Rectal smooth muscle tissue (tissue), 1 donor: ENCODE measurements around the gene CAMKV.

Experiments
- H3K27ac ChIP-seq: one replicate; pipeline ENCODE4 v1.7.0; 2013; ENCODE audit warnings: low read depth, low read length, inconsistent platforms
- H3K27me3 ChIP-seq: one replicate; pipeline ENCODE4 v1.7.0; 2013; ENCODE audit warnings: low read length; ENCODE audit not compliant: control insufficient read depth, insufficient read depth
- H3K36me3 ChIP-seq: one replicate; pipeline ENCODE4 v1.7.0; 2013; ENCODE audit warnings: low read length; ENCODE audit not compliant: control insufficient read depth, insufficient read depth
- H3K4me1 ChIP-seq: one replicate; pipeline ENCODE4 v1.7.0; 2013; ENCODE audit warnings: low read length; ENCODE audit not compliant: control insufficient read depth, insufficient read depth
- H3K4me3 ChIP-seq: one replicate; pipeline ENCODE4 v1.7.0; 2013; ENCODE audit warnings: low read length
- H3K9ac ChIP-seq: one replicate; pipeline ENCODE4 v1.7.0; 2013; ENCODE audit warnings: low read length

CAMKV gene

DNA sequence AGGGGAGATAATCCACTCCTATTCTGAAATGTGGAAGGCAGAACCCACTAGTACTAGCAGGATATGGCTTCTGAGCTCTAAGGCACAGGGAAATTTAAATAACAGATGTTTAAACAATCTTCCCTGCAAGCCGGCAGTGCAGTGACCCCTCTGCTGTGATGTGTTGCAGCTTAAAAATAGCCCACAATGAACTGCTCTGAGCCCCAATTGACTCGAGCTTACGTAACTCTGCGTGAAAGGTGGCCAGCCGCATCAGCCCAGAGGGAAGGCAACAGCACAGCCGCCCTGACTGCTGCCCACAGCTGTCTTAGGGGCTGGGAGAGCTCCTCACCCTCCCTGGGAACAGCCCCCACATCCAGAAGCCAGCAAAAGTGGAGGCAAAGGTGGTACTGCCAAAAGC is 12.5 kb upstream of the CAMKV start:
- Histone ChIP-seq H3K4me3 (no peak overlapping the region), H3K4me1 (no peaks in the 10 kb centered on the region), H3K27ac (no peak overlapping the region), H3K27me3 (no peaks in the 10 kb centered on the region), H3K36me3 (no peaks in the 10 kb centered on the region), H3K9ac (no peak overlapping the region)

DNA sequence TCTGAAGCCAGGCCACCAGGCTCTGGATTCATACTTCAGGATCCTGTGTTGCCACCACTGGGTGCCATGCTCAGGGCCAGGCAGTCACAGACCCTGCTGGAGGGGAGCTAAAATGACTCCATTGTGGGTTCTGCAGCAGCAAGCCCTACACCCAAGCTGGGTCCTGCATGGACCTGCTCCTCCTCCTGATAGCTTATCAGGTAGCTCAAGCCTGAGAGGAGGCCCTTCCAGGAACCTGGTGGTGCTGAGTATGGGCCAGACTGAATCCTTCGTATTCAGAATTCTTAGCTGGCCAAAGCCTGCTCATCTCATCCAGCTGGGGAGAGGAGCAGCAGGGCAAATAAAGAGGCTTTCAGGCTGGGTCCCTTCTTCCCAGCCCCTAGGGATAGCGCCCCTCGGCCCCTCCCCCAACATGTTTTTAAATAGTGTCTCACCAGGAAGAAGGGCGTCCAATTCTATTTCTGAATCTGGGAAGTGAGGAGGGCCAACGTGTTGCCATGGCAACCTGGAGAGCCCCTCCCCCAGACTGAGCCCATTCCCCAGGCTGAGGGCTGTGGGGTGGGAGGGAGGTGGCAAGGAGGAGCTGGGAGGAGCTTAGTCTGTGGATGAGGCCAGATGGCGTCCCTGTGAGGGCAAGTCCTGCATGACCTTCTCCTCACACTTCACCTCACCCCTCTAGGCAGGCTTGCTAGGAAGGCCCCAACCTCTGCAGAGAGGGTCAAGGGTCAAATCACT is 11.0 kb upstream of the CAMKV start:
- H3K9ac ChIP-seq: no peak overlapping the region
- H3K27ac ChIP-seq: no peak overlapping the region
- H3K27me3 ChIP-seq: no peaks in the 10 kb centered on the region
- no peaks in the 10 kb centered on the region for H3K4me1 ChIP-seq
- H3K4me3 ChIP-seq: no peak overlapping the region
- no peaks in the 10 kb centered on the region for H3K36me3 ChIP-seq

DNA sequence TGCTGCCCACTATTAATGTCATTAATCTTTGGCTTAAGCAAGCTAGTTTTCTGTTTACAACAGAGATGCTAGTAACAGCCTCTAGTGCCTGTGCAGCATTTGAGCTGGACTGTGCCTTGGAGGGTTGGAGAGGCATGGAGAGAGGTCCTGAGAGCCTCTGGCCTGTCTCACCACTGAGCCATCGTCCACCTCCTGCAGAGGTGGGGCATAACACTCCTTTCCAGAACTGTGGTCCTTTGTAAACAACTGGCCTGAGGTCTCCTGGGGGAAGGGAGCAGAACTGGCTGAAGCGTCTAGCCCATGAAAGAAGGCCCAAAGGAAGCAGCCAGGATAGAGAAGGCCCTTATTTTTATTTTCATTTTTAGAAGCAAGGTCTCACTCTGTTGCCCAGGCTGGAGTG is 10.0 kb upstream of the CAMKV start:
- no peaks in the 10 kb centered on the region for H3K36me3 ChIP-seq
- H3K4me1 ChIP-seq: no peaks in the 10 kb centered on the region
- H3K27me3 ChIP-seq: no peaks in the 10 kb centered on the region
- H3K27ac ChIP-seq: no peak overlapping the region
- no peak overlapping the region for H3K4me3 ChIP-seq
- H3K9ac ChIP-seq: no peak overlapping the region

DNA sequence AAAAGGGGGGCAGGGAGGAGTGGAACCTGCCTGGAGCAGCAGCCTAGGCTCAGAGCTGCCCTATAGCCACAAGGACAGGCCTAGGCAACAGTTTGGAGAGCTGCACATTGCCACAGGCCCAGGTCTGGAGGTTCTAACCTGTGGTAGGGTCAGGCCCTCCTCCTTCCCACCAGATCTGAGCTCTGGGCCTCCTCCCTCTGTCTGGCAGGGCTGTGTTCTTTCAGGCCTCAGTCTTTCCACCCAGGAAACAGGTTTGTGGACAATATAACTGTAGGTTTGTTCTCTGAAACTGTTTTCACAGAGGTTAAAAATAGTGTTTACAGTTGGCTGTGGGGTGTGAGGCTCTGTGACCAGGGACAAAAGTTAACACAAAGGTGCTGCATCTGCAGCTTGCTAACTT is 9.0 kb upstream of the CAMKV start:
- Histone ChIP-seq H3K9ac (no peak overlapping the region), H3K36me3 (no peaks in the 10 kb centered on the region), H3K27ac (no peak overlapping the region), H3K4me1 (no peaks in the 10 kb centered on the region), H3K4me3 (no peak overlapping the region), H3K27me3 (no peaks in the 10 kb centered on the region)

DNA sequence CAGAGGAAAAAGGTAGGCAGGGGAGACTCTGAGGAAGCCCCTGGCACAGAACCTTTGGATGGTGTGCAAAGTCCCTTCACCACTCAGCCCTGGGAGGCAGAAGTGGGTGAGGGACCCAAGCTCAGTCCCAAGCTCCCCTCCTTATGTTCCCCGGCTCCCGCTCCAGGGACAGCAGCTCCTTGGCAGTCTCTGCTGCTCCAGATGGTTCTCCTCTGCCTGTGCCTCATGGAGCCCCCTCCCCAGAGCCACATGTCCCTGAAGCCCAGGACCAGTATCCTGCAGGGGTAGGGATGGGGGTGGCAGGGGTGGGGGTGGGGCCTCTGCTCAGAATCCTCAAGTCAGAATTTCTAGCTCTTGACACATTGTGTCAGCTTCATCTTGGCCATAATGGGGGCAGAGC is 8.0 kb upstream of the CAMKV start:
- Histone ChIP-seq H3K4me3 (no peak overlapping the region), H3K27ac (no peak overlapping the region), H3K27me3 (no peaks in the 10 kb centered on the region), H3K36me3 (no peaks in the 10 kb centered on the region), H3K4me1 (no peaks in the 10 kb centered on the region), H3K9ac (no peak overlapping the region)

DNA sequence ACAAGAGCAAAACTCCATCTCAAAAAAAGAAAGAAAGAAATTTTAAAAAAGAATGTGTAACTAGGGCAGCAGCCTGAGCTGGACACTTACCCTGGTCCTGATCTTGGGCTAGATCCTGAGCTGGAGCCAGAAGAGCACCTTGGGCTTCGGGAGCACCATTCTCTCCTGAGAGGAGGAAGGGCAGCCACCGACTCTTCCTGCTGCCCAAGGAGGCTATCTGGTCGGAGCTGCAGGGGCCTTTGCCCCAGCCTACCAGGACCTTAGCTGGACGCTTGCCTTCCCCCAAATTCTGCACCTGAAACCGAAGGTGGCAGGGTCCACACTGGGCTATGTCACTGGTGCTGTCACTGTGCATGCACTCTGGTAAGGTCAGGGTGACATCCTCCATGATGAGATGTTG is 6.9 kb upstream of the CAMKV start:
- H3K36me3 ChIP-seq: no peaks in the 10 kb centered on the region
- H3K4me1 ChIP-seq: no peaks in the 10 kb centered on the region
- no peaks in the 10 kb centered on the region for H3K27me3 ChIP-seq
- H3K27ac ChIP-seq: no peak overlapping the region
- no peak overlapping the region for H3K9ac ChIP-seq
- no peak overlapping the region for H3K4me3 ChIP-seq

GRCh38 chr3:49873623-49874022 is 3.9 kb upstream of the CAMKV start:
- Histone ChIP-seq H3K4me3 (no peak overlapping the region), H3K9ac (no peak overlapping the region), H3K36me3 (no peaks in the 10 kb centered on the region), H3K27me3 (peaks cover 14% of the 10 kb centered on the region), H3K4me1 (no peaks in the 10 kb centered on the region), H3K27ac (no peak overlapping the region)

GRCh38 chr3:49872801-49873281 is 3.1 kb upstream of the CAMKV start:
- Histone ChIP-seq H3K27ac (no peak overlapping the region), H3K36me3 (no peaks in the 10 kb centered on the region), H3K4me3 (no peak overlapping the region), H3K4me1 (no peaks in the 10 kb centered on the region), H3K27me3 (peaks cover 15% of the 10 kb centered on the region), H3K9ac (no peak overlapping the region)

- H3K4me1 ChIP-seq: no peaks in the 10 kb centered on the region
- H3K9ac ChIP-seq: no peak overlapping the region
- no peaks in the 10 kb centered on the region for H3K36me3 ChIP-seq
- no peak overlapping the region for H3K27ac ChIP-seq
- peaks cover 15% of the 10 kb centered on the region for H3K27me3 ChIP-seq
- H3K4me3 ChIP-seq: no peak overlapping the region
Observed at GRCh38 chr3:49871531-49872153, 1.9 kb upstream of the CAMKV start.

DNA sequence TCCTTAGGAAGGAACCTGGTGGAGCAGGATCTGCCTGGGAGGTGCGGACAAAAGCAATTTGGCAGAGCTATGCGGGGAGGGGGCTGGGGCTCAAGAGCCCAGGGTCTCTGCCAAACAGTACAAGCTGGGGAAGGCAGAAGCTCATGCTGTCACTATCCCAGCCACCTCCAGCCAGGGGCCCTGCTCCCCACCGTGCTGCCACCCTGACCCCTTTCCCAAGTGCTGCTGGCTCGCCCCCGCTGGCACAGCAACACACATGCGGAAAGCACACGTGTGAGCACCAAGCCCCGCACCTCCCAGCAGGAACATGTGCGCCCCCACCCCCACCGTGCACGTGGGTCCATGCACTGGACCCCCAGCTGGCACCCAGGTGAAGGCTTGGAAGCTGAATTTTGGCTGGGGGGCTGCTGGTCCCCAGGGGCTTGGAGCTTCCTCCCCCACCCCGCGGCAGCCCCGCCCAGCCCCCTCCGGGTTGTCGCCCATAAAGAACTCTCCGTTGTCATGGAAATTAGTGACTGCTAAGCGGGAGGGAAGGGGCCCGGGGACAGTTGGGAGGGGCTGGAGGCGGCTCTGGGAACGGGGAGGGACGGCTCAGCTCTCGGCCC is 742 bp downstream of the CAMKV start:
- Histone ChIP-seq H3K9ac (no peak overlapping the region), H3K4me1 (no peaks in the 10 kb centered on the region), H3K36me3 (no peaks in the 10 kb centered on the region), H3K4me3 (peak overlapping the region; percentile 44), H3K27me3 (peaks cover 15% of the 10 kb centered on the region), H3K27ac (no peak overlapping the region)

GRCh38 chr3:49867871-49868321 is 1.8 kb downstream of the CAMKV start:
- peaks cover 15% of the 10 kb centered on the region for H3K27me3 ChIP-seq
- H3K27ac ChIP-seq: no peak overlapping the region
- H3K4me3 ChIP-seq: no peak overlapping the region
- H3K36me3 ChIP-seq: no peaks in the 10 kb centered on the region
- no peaks in the 10 kb centered on the region for H3K4me1 ChIP-seq
- no peak overlapping the region for H3K9ac ChIP-seq

GRCh38 chr3:49867400-49867799 is 2.3 kb downstream of the CAMKV start:
- H3K36me3 ChIP-seq: no peaks in the 10 kb centered on the region
- H3K4me1 ChIP-seq: no peaks in the 10 kb centered on the region
- peaks cover 15% of the 10 kb centered on the region for H3K27me3 ChIP-seq
- no peak overlapping the region for H3K27ac ChIP-seq
- H3K9ac ChIP-seq: no peak overlapping the region
- H3K4me3 ChIP-seq: no peak overlapping the region
